Measurements from ENCODE around the gene FTL.

FTL gene

GRCh38 chr19:48959341-48960239, 5.5 kb upstream of the FTL start:
- TF ChIP-seq, protein P1, sequence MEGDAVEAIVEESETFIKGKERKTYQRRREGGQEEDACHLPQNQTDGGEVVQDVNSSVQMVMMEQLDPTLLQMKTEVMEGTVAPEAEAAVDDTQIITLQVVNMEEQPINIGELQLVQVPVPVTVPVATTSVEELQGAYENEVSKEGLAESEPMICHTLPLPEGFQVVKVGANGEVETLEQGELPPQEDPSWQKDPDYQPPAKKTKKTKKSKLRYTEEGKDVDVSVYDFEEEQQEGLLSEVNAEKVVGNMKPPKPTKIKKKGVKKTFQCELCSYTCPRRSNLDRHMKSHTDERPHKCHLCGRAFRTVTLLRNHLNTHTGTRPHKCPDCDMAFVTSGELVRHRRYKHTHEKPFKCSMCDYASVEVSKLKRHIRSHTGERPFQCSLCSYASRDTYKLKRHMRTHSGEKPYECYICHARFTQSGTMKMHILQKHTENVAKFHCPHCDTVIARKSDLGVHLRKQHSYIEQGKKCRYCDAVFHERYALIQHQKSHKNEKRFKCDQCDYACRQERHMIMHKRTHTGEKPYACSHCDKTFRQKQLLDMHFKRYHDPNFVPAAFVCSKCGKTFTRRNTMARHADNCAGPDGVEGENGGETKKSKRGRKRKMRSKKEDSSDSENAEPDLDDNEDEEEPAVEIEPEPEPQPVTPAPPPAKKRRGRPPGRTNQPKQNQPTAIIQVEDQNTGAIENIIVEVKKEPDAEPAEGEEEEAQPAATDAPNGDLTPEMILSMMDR (IDR thresholded peaks at IDR 0.05), result no peak

GRCh38 chr19:48961051-48961649, 4.0 kb upstream of the FTL start:
- TF ChIP-seq, protein P1 (IDR thresholded peaks at IDR 0.05), result no peak

- TF ChIP-seq, protein P1 (IDR thresholded peaks at IDR 0.05), result no peak
Observed at GRCh38 chr19:48961673-48962028, 3.5 kb upstream of the FTL start.

DNA sequence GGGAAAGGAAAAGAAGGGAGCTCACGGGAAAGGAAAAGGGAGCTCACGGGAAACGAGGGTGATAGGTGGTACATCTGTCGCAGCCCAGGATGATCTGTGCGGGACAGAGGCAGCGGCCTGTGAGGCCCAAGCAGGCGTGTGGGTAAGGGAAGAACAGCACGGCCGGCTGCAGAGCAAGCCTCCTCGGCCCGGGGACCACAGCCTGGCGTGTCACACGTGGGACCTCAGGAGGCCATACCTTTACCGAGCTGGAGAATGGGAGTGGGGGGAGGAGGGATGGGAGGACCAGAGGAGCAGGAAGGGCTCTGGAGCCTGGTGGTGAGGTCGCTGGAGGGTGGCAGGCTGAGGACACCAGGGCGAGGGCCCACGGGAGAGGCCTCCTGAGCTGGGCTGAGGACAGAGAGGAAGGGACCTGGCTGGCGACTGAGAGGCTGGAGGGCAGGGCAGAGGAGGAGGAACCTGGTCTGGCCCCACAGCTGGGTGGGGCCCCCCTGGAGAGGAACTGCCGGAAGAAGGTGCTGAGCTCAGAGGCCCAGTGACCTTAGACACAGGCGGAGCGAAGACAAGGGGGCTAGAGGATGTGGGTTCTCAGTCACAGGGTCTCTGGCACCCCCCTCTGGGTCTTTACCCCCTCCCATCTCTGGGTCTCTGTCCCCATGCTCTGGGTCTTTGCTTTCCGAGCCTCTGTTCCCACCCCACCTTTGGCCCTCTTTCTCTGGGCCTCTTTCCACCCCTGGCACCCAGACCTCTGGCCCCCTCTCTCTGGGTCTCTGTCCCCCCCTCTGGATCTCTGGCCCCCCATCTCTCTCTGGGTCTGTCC, 2.9 kb upstream of the FTL start:
- TF ChIP-seq, protein P1 (IDR thresholded peaks at IDR 0.05), result no peak

GRCh38 chr19:48962849-48963165, 2.3 kb upstream of the FTL start:
- TF ChIP-seq, protein P1 (IDR thresholded peaks at IDR 0.05), result no peak

DNA sequence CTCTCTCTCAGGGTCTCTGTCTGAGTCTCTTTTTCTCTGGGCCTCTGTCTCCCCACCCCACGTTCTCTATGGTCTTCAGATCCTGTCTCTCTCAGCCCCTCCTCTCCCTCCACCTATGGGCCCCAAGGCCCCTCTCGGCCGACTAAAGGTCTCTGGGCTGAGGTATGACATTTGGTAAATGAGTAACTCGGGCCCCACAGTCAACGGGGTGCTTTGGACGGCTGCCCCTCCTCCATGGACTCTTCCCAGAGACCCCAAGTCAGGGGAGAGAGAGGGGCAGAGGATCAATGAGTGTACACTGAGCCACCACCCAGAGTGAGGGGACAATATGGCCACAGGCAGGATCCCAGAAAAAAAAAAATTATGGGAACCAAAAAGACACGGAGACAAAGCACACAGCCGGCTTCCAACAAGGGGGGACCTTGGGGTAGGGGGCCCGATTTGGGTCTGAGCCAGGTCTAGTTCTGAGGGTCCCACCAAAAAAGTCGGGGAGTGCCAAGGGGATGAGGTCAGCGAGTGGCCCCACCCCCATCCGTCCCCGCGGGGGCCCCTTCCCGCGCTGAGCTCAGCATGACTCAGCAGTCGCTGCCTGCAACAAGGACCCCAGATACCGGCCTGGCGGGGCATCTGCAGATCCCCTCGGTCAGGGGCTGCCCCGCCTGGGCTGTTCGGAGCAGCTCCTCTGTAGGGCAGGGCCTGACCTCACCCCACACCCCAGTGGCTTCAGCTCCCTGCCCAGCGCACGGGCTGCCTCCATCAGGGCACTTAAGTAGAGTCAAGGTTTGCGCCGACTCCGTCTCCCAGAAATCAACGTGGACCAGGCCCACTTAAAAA, 1.5 kb upstream of the FTL start:
- TF ChIP-seq, protein P1 (IDR thresholded peaks at IDR 0.05), result no peak
